Measurements from ENCODE around the gene KRTAP23-1. TPM values are rescaled to one million over a fixed set of nuclear protein-coding genes. Genes with fewer than 3 reads are reported as not detected.

Gene KRTAP23-1
- total and polyA plus RNA-seq, 2 of the 8 experiments (the other 6 are each of a cell fraction or from before 2014, with no cell fraction given): not detected

GRCh38 chr21:30315701-30316100 is 32.7 kb downstream of the KRTAP23-1 start:
- Histone ChIP-seq H2AFZ (ENCODE audit: low read length) (no peak overlapping the region), H3K9ac (replicated peaks in 1 of 4; ENCODE audit: extremely low read depth in 1 of 4, low read depth in 3 of 4, low read length in 3 of 4) (no peak overlapping the region), H3K4ac (replicated peaks; ENCODE audit: insufficient read length, low read depth, low read length) (no peak overlapping the region), H3K23ac (ENCODE audit: insufficient read length) (no peak overlapping the region), H3K23me2 (ENCODE audit: low read depth, low read length) (no peaks in the 10 kb centered on the region), H3K18ac (ENCODE audit: extremely low read depth, low read length) (no peak overlapping the region), H3K9me3 (ENCODE audit: insufficient read depth in 2 of 2, low read depth in 1 of 2, low read length in 1 of 2) (no peaks in the 10 kb centered on the region), H4K5ac (ENCODE audit: insufficient read length, low read depth, low read length) (no peak overlapping the region), H3K4me1 (replicated peaks in 1 of 4; ENCODE audit: control insufficient read depth in 3 of 4, insufficient read depth in 4 of 4, low read length in 3 of 4) (no peaks in the 10 kb centered on the region), H3K79me1 (ENCODE audit: low read depth, low read length) (no peaks in the 10 kb centered on the region), H4K8ac (ENCODE audit: extremely low read depth, insufficient read depth, low read length) (no peak overlapping the region), H3K4me2 (ENCODE audit: insufficient read depth in 1 of 2, low read depth in 2 of 2, low read length in 2 of 2) (no peak overlapping the region), H2BK15ac (ENCODE audit: low read length) (no peak overlapping the region), H2BK120ac (replicated peaks; ENCODE audit: low read depth, low read length) (no peak overlapping the region), H3K36me3 (ENCODE audit: control insufficient read depth in 2 of 4, insufficient read depth in 4 of 4, low read length in 3 of 4) (no peaks in the 10 kb centered on the region), H3K27ac (ENCODE audit: low read depth, low read length) (no peak overlapping the region), H2AK5ac (ENCODE audit: low read depth, low read length) (no peak overlapping the region), H3K27me3 (replicated peaks in 1 of 4; ENCODE audit: control insufficient read depth in 3 of 4, extremely low read depth in 1 of 4, insufficient read depth in 3 of 4, low read length in 3 of 4) (no peaks in the 10 kb centered on the region), H2BK5ac (ENCODE audit: low read depth, low read length) (no peak overlapping the region), H3K4me3 (ENCODE audit: extremely low read depth in 1 of 4, insufficient read depth in 2 of 4, low read depth in 3 of 4, low read length in 4 of 4) (no peak overlapping the region), H2BK20ac (ENCODE audit: low read length) (no peak overlapping the region), H2BK12ac (ENCODE audit: low read depth, low read length) (no peak overlapping the region), H3K14ac (ENCODE audit: insufficient read length) (no peak overlapping the region), H3K79me2 (ENCODE audit: control insufficient read depth in 1 of 2, insufficient read depth in 2 of 2, low read length in 2 of 2) (no peaks in the 10 kb centered on the region), H4K91ac (replicated peaks; ENCODE audit: insufficient read length, low read length) (no peak overlapping the region), H3K56ac (replicated peaks; ENCODE audit: insufficient read length, low read depth, low read length) (no peak overlapping the region), H4K20me1 (replicated peaks in 1 of 2; ENCODE audit: control insufficient read depth in 1 of 2, insufficient read depth in 2 of 2, low read length in 2 of 2) (no peaks in the 10 kb centered on the region)
- DNase-seq (ENCODE audit: low read depth in 1 of 2, low spot score in 2 of 2) (no peak), FAIRE-seq (no peak)
- ChIA-PET POLR2A (ENCODE audit: partially characterized antibody) (no interaction called here), CTCF (ENCODE audit: partially characterized antibody) (no interaction called here)
- 100% methylated on average over 2 of the region's 2 CpGs; no CpG with 5 or more reads in 1 of the 2 experiments for WGBS, 2 experiments (ENCODE audit: extremely low coverage in 1 of 2, insufficient coverage in 1 of 2, insufficient read length in 1 of 2, insufficient replicate concordance in 2 of 2, low coverage in 1 of 2, low lambda C conversion rate in 2 of 2, missing lambda C conversion rate in 1 of 2)
- TF ChIP-seq SUZ12 (IDR thresholded peaks at IDR 0.05; ENCODE audit: low read length) (no peak), CHD2 (IDR thresholded peaks at IDR 0.05; ENCODE audit: low read length) (no peak), RBBP5 (IDR thresholded peaks at IDR 0.05; ENCODE audit: borderline replicate concordance, low read depth, low read length) (no peak), CBX5 (IDR thresholded peaks at IDR 0.05; ENCODE audit: low read depth, low read length) (no peak), E2F6 (IDR thresholded peaks at IDR 0.05) (no peak), EGR1 (IDR thresholded peaks at IDR 0.05; ENCODE audit: borderline replicate concordance, low read depth, low read length) (no peak), KDM5A (IDR thresholded peaks at IDR 0.05; ENCODE audit: low read length) (no peak), POLR2A (IDR thresholded peaks at IDR 0.05; ENCODE audit: control extremely low read depth in 1 of 2, low read depth in 2 of 2, low read length in 2 of 2) (no peak), RFX5 (IDR thresholded peaks at IDR 0.05; ENCODE audit: borderline replicate concordance, low read depth, low read length) (no peak), EZH2 (IDR thresholded peaks at IDR 0.05; ENCODE audit: low read depth, low read length, severe bottlenecking) (no peak), SP4 (IDR thresholded peaks at IDR 0.05; ENCODE audit: low read length) (no peak), POLR2AphosphoS5 (IDR thresholded peaks at IDR 0.05; ENCODE audit: low read depth, low read length) (no peak)
- TF ChIP-seq, protein P1, sequence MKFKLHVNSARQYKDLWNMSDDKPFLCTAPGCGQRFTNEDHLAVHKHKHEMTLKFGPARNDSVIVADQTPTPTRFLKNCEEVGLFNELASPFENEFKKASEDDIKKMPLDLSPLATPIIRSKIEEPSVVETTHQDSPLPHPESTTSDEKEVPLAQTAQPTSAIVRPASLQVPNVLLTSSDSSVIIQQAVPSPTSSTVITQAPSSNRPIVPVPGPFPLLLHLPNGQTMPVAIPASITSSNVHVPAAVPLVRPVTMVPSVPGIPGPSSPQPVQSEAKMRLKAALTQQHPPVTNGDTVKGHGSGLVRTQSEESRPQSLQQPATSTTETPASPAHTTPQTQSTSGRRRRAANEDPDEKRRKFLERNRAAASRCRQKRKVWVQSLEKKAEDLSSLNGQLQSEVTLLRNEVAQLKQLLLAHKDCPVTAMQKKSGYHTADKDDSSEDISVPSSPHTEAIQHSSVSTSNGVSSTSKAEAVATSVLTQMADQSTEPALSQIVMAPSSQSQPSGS (IDR thresholded peaks at IDR 0.05; ENCODE audit: low read length): no peak

Data from H1 (cell line).